Left kidney (tissue), 2 donors: ENCODE data around the gene ME1. TPM values are rescaled to one million over a fixed set of nuclear protein-coding genes. Genes with fewer than 3 reads are reported as not detected.
A peak's percentile ranks its signal among the peaks of the same experiment; 100 is the strongest.
"Not testable (repeated sequence)": the region's sequence is repeated elsewhere in the genome, so short reads cannot be mapped to it uniquely, and the experiment has no call there.

Source experiments
- DNase-seq: peaks from one replicate; pipeline ENCODE4 v3.0.0-alpha.2; 2013
- polyA plus RNA-seq: library from polyadenylated mRNA; unstranded; fragments of 120-200 nt; gene quantifications from one replicate; pipeline ENCODE4 v1.2.1, GENCODE V29; 2013; ENCODE audit not compliant: insufficient read length

Gene ME1
- polyA plus RNA-seq, 1 donor = 2.5 TPM

GRCh38 chr6:83257791-83258190, 173.1 kb downstream of the ME1 start:
- no peak for DNase-seq

- DNase-seq = not testable (repeated sequence)
These were observed 174.1 kb downstream of the ME1 start for GRCh38 chr6:83256719-83257118.

- no peak for DNase-seq
These were observed 178.1 kb downstream of the ME1 start for GRCh38 chr6:83252719-83253118.

- DNase-seq = no peak
These were observed 180.6 kb downstream of the ME1 start for GRCh38 chr6:83250235-83250634.

- DNase-seq = no peak
These were observed 183.4 kb downstream of the ME1 start for GRCh38 chr6:83247471-83247870.

- DNase-seq = no peak
These were observed 199.7 kb downstream of the ME1 start for GRCh38 chr6:83231146-83231545.

GRCh38 chr6:83226517-83226916, 204.3 kb downstream of the ME1 start:
- DNase-seq = no peak

GRCh38 chr6:83221889-83222479, 208.9 kb downstream of the ME1 start:
- peak; percentile 39 for DNase-seq

- no peak for DNase-seq
These were observed 209.6 kb downstream of the ME1 start for GRCh38 chr6:83221276-83221675.

GRCh38 chr6:83220121-83220520, 210.7 kb downstream of the ME1 start:
- DNase-seq = no peak

GRCh38 chr6:83218646-83219045, 212.2 kb downstream of the ME1 start:
- no peak for DNase-seq

- no peak for DNase-seq
These were observed 214.0 kb downstream of the ME1 start for GRCh38 chr6:83216806-83217205.

GRCh38 chr6:83215131-83216047, 215.5 kb downstream of the ME1 start:
- peak; percentile 61 for DNase-seq

GRCh38 chr6:83202031-83202430, 228.8 kb downstream of the ME1 start:
- DNase-seq = no peak

GRCh38 chr6:83199863-83200225, 231.0 kb downstream of the ME1 start:
- no peak for DNase-seq

GRCh38 chr6:83199173-83199862, 231.5 kb downstream of the ME1 start:
- no peak for DNase-seq

GRCh38 chr6:83198486-83199172, 232.2 kb downstream of the ME1 start:
- DNase-seq = no peak

GRCh38 chr6:83193747-83194566, 236.9 kb downstream of the ME1 start:
- DNase-seq = peak; percentile 31

GRCh38 chr6:83192871-83193746, 237.7 kb downstream of the ME1 start, which contains the start of the genes PGM3 and RWDD2A:
Gene PGM3, minus strand, starts transcription at chr6:83193265. Its CDS starts 2,253 bp downstream, at chr6:83191012.
Gene RWDD2A, plus strand, starts transcription at chr6:83193357. Its CDS starts 1,095 bp downstream, at chr6:83194452.
- DNase-seq = peak; percentile 86

- no peak for DNase-seq
These were observed 238.4 kb downstream of the ME1 start for GRCh38 chr6:83192456-83192855.
